HG02884 (cell line): ENCODE results near the gene SPDYE17.
A peak's percentile ranks its signal among the peaks of the same experiment; 100 is the strongest.
"Not testable (repeated sequence)": the region's sequence is repeated elsewhere in the genome, so short reads cannot be mapped to it uniquely, and the experiment has no call there.

Experiments used
- ATAC-seq: cut with Tn5 transposase; IDR thresholded peaks from one replicate; pipeline ENCODE4 v1.9.1; 2021; ENCODE audit warnings: mild to moderate bottlenecking, moderate library complexity; ENCODE audit not compliant: unreplicated experiment

Gene SPDYE17

GRCh38 chr7:76999474-77000107 is 32.6 kb downstream of the SPDYE17 start:
- not testable (repeated sequence) for ATAC-seq

- ATAC-seq = not testable (repeated sequence)
These were observed 33.3 kb downstream of the SPDYE17 start for GRCh38 chr7:76998764-76999450.

DNA sequence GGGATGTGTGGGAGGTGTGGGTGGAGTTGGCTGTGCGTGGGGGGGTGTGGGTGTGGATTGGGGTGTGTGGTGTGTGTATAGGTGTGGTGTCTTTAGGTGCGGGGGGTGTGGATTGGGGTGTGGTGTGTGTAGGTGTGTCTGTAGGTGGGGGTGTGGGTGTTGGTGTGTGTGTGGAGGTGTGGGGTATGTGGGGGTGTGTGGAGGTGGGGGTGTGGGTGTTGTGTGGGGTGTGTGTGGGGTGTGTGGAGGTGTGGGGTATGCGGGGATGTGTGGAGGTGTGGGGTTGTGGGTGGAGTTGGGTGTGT is 33.9 kb downstream of the SPDYE17 start:
- ATAC-seq = no peak

DNA sequence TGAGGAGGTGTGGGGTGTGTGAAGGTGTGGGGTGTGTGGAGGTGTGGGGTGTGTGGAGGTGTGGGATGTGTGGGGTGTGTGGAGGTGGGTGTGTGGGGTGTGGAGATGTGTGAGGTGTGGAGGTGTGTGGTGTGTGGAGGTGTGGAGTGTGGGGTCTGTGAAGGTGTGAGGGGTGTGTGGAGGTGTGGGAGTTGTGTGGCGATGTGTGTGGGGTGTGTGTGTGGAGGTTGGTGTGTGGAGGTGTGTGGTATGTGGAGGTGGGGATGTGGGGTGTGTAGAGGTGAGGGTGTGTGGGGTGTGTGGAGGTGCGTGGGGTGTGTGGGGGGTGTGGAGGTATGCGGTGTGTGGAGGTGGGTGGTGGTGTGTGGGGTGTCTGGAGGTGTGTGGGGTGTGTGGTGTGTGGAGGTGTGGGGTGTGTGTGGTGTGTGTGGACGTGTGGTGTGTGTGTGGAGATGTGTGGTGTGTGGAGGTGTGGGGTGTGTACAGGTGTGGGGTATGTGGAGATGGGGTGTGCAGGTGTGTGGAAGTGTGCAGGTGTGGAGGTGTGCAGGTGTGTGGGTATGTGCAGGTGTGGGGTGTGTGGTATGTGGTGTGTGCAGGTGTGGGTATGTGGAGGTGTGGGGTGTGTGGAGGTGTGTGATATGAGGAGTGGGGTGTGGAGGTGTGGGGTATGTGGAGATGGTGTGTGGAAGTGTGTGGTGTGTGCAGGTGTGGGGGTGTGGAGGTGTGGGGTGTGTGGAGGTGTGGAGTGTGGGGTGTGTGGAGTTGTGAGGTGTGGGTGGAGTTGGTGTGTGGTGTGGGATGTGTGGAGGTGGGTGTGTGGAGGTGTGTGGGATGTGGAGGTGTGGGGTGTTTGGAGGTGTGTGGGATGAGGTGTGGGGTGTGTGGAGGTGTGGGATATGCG is 34.5 kb downstream of the SPDYE17 start:
- ATAC-seq = no peak

DNA sequence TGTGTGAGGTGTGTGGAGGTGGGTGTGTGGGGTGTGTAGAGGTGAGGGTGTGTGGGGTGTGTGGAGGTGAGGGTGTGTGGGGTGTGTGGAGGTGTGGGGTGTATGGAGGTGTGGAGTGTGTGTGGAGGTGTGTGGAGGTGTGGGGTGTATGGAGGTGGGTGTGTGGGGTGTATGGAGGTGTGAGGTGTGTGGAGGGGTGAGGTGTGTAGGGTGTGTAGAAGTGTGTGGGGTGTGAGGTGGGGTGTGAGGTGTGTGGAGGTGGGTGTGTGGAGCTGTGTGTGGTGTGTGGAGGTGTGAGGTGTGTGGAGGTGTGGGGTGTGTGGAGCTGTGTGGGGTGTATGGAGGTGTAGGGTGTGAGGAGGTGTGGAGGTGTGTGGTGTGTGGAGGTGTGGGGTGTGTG is 35.2 kb downstream of the SPDYE17 start:
- ATAC-seq = not testable (repeated sequence)

GRCh38 chr7:76994286-76994685 is 37.9 kb downstream of the SPDYE17 start:
- not testable (repeated sequence) for ATAC-seq

- not testable (repeated sequence) for ATAC-seq
These were observed 38.3 kb downstream of the SPDYE17 start for GRCh38 chr7:76993831-76994230.

- ATAC-seq = not testable (repeated sequence)
These were observed 39.3 kb downstream of the SPDYE17 start for GRCh38 chr7:76992871-76993270.

GRCh38 chr7:76992204-76992603 is 40.0 kb downstream of the SPDYE17 start:
- ATAC-seq = not testable (repeated sequence)

GRCh38 chr7:76990202-76990601 is 42.0 kb downstream of the SPDYE17 start:
- ATAC-seq = not testable (repeated sequence)

GRCh38 chr7:76985924-76986717 is 46.0 kb downstream of the SPDYE17 start:
- ATAC-seq = not testable (repeated sequence)

- ATAC-seq = peak; percentile 98
These were observed 47.4 kb downstream of the SPDYE17 start for GRCh38 chr7:76984784-76985136.

GRCh38 chr7:76983937-76984783 is 48.0 kb downstream of the SPDYE17 start:
- ATAC-seq = peak; percentile 15

DNA sequence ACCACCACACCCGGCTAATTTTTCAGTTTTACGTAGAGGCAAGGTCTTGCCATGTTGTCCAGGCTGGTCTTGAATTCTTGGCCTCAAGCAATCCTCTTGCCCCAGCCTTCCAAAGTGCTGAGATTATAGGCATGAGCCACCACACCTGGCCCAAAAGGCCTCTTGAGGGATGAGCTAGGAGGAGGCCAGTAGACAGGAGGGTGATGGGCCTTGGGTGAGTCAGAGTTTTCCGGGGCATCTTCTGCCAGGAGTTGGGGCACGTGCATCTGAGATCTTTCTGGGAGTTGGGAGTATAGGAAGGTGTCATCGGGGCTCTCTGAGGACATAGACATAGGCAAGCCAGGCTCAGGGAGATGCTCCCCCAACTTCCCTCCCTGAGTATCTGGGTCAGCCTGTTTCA is 48.8 kb downstream of the SPDYE17 start:
- not testable (repeated sequence) for ATAC-seq

GRCh38 chr7:76982501-76982900 is 49.7 kb downstream of the SPDYE17 start:
- not testable (repeated sequence) for ATAC-seq

GRCh38 chr7:76981187-76981970 is 50.8 kb downstream of the SPDYE17 start:
- ATAC-seq = not testable (repeated sequence)

DNA sequence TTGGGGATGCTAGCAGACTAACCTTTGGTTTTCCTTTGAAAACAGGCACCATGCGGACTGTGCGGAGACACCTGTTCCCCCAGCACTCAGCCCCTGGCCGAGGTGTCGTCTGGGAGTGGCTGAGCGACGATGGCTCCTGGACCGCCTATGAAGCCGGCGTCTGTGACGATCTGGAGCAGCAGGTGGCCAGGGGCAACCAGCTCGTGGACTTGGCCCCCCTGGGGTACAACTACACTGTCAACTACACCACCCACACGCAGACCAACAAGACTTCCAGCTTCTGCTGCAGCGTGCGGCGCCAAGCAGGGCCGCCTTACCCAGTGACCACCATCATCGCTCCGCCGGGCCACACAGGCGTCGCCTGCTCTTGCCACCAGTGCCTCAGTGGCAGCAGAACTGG is 51.6 kb downstream of the SPDYE17 start:
- ATAC-seq = not testable (repeated sequence)

DNA sequence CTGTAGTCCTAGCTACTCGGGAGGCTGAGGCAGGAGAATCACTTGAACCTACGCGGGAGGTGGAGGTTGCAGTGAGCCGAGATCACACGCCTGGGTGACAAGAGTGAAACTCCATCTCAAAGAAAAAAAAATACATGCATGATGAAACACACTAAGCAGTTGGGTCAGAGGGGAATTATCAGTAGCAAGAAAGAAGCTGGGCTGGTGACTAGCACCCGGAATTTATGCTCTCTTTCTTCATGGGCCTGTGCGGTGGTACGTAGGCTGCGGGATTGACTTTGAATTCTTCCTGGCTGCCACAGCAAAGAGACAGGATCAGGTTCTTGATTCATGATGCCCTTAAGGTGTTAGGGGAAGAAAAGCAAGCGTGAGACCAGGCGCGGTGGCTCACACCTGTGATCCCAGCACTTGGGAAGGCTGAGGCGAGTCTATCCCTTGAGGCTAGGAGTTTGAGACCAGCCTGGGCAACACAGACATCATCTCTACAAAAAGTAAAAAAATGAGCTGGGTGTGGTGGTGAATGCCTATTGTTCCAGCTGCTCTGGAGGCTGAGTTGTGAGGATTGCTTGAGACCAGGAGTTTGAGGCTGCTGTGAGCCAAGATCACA is 54.3 kb downstream of the SPDYE17 start:
- ATAC-seq = not testable (repeated sequence)
